Vagina (tissue), 2 donors: ENCODE data around the gene ANKS1B.

Experiments
- POLR2A ChIP-seq, 2 donors: fragments of 450-650 bp; IDR thresholded peaks; one replicate each; pipeline ENCODE4 v1.6.1; 2017; ENCODE audit warnings: antibody characterized with exemption in 2 of 2, mild to moderate bottlenecking in 2 of 2, moderate library complexity in 2 of 2
- POLR2AphosphoS5 ChIP-seq, 2 donors: sonication (generic); formaldehyde crosslinking; IDR thresholded peaks; one replicate each; pipeline ENCODE4 v1.9.0; 2017; ENCODE audit warnings: antibody characterized with exemption in 2 of 2, mild to moderate bottlenecking in 2 of 2, low read depth in 1 of 2; ENCODE audit not compliant: insufficient read depth in 1 of 2

GRCh38 chr12:98788396-98788795, 1196.3 kb downstream of the ANKS1B start:
- TF ChIP-seq POLR2AphosphoS5 (IDR thresholded peaks at IDR 0.05; ENCODE audit: insufficient read depth in 1 of 2, low read depth in 1 of 2): no peak
- TF ChIP-seq POLR2A (IDR thresholded peaks at IDR 0.05): no peak
